ENCODE measurements around the gene SLA2.
A peak's percentile ranks its signal among the peaks of the same experiment; 100 is the strongest.
"Not testable (repeated sequence)": the region's sequence is repeated elsewhere in the genome, so short reads cannot be mapped to it uniquely, and the experiment has no call there.

The SLA2 gene

GRCh38 chr20:36644706-36645095 is 1.3 kb downstream of the SLA2 start:
- DNase-seq, result no peak

DNA sequence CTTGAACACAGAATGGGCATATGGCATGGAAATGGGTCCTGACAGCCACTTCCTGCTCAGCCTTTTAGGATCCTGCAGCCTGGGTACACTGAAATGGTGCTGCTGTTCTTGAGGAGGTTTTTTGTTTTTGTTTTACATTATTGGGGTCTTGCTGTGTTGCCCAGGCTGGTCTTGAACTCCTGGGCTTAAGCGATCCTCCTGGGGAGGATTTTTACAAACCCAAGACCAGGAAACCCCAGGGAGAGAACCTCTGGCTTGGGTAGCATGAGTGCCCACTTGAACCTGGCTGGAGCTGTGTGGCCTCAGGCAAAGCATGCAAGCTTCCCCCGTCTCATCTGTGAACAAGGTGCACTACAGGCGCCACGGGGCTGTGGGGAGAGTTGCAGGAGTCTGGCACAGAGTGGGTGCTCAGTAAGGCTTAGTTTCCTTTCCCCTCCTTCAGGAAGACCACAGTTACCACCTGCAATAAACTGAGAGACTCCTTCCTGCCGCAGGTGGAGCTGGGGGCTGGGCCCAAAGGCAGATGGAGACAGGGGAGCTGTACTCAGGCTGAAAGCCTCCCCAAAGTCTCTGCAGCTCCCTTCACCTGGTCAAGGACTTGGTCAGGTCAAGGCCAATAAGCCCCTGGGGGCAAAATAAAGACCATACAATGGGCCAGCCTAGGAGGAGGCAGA is 1.8 kb downstream of the SLA2 start:
- DNase-seq, result no peak

DNA sequence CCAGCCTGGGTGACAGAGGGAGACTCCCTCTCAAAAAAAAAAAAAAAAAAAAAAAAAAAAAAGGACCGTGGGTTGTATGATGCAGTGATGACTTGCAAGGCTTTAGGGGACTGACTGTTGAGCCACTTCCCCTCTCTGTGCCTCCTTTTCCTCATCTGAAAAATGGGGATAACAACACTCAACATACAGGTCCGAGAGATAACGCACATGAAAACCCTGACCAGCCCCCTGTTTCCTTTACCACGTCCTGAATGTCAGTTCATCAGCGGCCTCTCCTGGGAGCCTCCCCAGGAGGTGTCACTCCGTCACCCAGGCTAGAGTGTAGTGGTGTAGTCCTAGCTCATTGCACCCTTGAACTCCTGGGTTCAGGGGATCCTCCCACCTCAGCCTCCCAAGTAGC is 3.9 kb downstream of the SLA2 start:
- peak; percentile 71 for DNase-seq

GRCh38 chr20:36641506-36641843 is 4.5 kb downstream of the SLA2 start:
- DNase-seq, result no peak

- DNase-seq, result not testable (repeated sequence)
Observed at GRCh38 chr20:36638876-36639400, 7.1 kb downstream of the SLA2 start.

GRCh38 chr20:36634342-36634741 is 11.7 kb downstream of the SLA2 start:
- no peak for DNase-seq

- no peak for DNase-seq
Observed at GRCh38 chr20:36633285-36633772, 12.7 kb downstream of the SLA2 start.

DNA sequence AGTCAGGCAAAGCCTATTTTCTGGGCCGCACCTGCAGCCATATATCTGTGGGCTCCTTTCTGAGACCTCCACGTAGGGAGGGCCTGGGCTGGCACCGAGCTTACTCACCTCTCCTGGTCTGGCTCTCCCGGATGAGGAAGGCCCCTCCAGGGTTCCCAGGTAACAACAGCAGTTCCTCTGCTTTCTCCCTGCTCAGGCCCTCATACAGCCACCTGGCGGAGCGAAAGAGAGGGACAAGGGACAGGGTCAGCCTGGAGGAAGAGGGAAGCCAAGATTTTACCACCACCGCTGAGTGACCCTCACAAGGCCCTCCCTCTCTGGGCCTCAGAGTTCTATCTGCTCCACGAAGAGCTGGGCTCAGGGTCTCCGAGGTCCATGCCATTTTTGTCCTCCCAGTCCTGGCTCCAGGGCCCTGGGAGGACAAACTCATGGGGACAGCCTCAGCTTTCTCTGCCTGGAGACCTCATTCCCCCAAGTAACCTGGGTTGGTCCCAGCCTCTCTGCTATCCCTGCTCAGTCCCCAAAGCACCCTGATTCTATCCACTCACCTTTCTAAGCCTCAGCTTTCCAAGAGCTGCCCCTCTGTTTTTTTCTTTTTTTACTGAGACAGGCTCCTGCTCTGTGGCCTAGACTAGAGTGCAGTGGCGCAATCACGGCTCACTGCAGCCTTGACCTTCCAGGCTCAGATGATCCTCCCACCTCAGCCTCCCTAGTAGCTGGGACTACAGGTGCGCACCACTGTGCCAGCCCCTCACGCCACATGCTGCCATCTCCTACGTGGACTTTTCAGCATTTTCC is 13.3 kb downstream of the SLA2 start:
- DNase-seq, result no peak

DNA sequence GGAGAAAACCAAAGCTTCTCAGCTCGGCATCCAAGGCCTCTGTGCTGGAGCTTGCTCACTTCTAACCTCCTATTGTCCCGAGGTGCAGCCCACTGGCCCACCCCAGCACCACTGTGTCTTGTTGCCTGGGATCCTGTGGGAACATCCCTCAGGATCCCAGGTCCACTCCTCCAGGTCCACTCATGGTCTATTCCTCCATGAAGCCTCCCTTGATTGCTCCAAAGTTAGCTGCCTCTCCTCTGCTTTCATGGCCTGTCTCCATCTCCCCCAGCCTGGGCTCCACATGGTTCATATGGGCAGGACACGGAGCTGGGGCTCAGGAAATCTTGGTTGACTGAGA is 13.9 kb downstream of the SLA2 start:
- no peak for DNase-seq

DNA sequence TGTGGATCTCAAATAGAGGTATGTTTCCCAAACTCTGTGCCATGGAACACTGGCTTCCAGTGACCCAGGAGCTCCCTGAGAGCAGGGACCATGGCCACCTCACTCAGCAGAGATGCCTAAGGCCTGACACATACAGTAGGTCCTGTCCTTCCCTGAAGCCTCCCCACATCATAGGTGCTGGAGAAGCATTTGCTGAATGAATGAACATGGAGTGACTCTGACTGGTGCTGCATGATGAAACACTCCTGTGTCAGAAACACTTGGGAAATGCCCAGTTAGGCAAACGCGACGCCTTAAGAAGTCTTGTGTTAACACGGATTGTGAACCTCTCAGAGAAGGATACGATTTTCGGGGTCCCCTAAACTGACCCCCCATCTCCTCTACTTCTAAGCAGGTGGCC is 14.3 kb downstream of the SLA2 start:
- DNase-seq, result no peak

- peak; percentile 61 for DNase-seq
Observed at GRCh38 chr20:36629719-36630681, 16.0 kb downstream of the SLA2 start.

DNA sequence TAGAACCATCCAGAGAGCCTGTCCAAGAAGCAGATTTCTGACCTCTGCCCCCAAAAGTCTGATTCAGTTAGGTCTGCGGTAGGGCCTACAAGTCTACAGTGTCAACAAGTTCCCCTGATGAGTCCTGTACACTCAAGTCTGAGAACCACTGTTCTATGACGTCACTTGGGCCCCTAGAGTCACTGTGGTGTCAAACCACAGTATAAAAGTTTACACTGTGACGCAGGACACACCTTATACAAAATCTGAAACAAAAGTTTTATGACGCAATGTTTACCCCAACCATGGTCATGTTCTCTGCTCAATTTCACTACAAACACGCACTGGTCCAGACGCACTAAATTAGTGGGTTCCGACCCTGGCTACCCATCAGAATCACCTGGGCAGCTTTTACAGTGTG is 17.9 kb downstream of the SLA2 start:
- no peak for DNase-seq

- no peak for DNase-seq
Observed at GRCh38 chr20:36624944-36625324, 21.1 kb downstream of the SLA2 start.

DNA sequence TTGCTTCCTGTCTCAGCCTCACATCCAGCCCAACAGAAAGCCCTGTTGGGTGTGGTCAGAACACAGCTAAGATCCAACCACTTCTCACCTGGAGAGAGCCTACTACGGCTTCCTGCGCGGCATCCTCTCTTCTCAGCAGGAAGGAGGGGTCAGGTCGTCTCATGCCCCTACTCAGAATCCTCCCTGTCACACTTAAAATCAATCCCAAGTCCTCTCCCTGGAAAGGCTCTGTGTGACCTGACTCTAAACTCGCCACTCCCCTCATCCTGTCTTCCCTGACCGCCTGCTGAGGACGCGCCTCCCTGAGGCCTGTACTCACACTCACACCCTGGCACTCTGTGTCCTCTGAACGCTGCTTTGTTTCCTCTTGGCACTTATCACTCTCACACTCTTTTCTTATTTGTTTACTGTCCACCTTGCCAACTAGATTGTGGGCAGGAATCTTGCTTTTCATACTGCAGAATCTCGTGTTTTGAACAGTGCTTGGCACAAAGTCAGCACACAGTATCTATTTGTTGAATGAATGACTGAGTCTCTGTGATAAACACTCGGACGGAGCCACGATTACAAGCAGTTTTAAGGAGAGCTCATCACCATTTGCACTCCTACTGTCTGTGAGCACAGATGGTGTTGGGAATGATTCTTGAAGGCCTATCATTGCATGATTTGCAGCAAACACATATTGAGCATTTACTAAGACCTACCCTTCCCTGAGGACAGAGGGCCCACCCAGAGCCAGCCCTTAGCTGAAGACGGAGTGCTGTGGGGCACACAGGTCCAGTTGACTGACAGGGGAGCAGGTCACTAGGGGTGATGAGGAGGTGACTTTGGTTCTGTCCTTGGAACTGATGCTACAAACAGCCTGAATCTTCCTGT is 21.7 kb downstream of the SLA2 start:
- DNase-seq, result peak; percentile 86

DNA sequence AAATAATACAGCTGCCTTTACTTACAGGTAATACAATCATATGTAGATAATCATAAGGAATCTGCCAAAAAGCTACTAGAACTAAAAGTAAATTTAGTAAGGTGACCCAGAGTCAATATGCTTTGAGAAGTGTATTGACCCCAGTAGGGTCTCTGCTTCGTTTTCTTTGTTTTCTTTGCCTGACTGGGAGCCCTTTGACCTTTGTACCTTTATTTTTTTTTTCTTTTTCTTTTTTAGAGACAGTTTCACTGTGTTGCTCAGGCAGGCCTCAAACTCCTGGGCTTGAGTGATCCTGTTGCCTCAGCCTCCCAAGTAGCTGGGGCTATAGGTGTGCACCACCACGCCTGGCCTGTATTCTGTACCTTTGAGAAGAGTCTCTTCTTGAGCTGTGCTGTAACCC is 22.6 kb downstream of the SLA2 start:
- no peak for DNase-seq

DNA sequence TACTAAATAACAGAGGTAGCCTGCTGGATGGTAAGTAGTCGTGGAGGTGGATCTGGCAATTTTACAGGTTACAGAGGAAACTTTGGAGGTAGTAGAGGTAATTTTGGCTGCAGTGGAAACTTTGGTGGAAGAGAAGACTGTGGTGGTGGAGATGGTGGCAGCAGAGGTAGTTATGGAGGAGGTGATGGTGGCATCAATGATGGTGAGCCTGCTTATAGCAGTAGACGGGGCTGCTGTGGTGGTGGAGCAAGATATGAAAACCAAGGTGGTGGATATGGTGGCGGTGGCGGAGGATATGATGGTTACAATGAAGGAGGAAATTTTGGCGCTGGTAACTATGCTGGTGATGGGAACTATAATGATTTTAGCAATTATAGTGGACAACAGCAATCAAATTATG is 25.1 kb downstream of the SLA2 start:
- no peak for DNase-seq

- no peak for DNase-seq
Observed at GRCh38 chr20:36614781-36615557, 31.0 kb downstream of the SLA2 start.

GRCh38 chr20:36613974-36614373 is 32.0 kb downstream of the SLA2 start:
- no peak for DNase-seq

DNA sequence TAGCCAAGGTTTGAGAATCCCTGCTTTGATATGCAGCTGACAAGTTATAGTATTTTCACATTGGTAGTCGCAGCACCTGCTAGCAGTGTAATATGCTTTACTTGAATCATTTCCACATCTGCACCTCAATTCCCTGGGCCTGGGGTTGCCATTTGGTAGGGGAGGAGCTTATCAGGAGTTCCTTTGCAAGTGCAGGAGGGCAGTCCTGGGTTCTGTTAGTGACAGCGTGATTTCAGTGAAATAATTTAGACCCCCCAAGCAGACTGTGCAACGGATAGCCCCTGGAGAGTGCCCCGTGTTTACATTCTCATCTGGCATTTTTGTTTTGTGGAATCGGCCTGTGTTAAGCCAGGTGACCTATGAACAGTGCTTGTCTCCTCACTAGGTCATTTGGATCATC is 34.4 kb downstream of the SLA2 start:
- DNase-seq, result no peak

DNA sequence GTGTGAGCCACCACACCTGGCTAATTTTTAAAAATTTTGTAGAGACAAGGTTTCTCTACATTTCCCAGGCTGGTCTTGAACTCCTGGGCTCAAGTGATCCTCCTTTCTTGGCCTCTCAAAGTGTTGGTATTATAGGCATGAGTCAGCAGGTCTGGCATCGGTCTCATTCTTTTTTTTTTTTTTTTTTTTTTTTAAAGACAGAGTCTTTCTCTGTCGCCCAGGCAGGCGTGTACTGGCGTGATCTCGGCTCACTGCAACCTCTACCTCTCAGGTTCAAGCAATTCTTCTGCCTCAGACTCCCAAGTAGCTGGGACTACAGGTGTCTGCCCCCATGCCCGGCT is 37.6 kb downstream of the SLA2 start:
- not testable (repeated sequence) for DNase-seq

GRCh38 chr20:36607586-36608387 is 38.2 kb downstream of the SLA2 start:
- no peak for DNase-seq
